ENCODE results near the gene GAB2. TPM values are rescaled to one million over a fixed set of nuclear protein-coding genes. Genes with fewer than 3 reads are reported as not detected.
"Not testable (repeated sequence)": the region's sequence is repeated elsewhere in the genome, so short reads cannot be mapped to it uniquely, and the experiment has no call there.

GAB2 gene
- total RNA-seq, 1 donor from 2014 or later, result 33.2 TPM

DNA sequence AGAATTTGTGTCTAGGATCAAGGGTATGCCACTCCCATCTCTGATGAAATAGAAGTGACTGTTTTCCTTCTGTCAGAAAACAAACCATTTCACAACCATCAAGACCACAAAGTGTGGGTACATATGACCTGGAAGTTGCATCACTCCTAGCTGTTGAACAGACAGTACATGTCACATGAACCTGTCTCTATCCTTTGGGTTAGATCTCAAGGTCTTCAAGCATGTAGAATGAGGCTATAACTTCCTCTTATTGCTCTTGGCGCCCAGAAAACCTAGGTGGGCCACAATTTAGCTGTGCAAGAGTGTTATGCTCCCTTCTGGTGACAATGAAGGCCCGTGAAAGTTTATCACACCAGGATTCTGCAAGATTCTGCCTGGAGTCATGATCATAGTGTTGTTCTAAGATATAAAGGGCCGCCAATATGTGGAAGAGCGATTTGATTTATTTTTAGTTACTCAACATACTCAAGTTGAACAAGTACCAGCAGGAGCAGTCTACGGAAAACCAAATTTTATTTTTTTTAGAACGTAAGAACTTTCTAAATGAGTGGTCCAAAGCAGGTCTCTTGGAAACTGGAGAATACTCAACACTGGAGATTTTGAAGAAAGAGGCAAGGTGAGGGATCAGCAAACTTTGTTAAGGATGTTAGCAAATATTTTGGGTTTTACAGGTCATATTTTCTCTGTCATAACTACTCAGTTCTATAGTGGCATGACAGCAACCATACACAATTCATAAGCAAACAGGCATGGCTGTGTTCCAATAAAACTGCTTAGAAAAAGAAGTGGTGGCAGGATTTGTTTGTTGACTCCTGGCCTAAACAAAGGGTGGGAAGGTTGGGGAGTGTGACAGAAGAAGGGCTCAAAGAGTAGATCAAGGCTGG is 127.1 kb downstream of the GAB2 start:
- DNase-seq (ENCODE audit: extremely low read depth, low read depth, low spot score), result no peak

DNA sequence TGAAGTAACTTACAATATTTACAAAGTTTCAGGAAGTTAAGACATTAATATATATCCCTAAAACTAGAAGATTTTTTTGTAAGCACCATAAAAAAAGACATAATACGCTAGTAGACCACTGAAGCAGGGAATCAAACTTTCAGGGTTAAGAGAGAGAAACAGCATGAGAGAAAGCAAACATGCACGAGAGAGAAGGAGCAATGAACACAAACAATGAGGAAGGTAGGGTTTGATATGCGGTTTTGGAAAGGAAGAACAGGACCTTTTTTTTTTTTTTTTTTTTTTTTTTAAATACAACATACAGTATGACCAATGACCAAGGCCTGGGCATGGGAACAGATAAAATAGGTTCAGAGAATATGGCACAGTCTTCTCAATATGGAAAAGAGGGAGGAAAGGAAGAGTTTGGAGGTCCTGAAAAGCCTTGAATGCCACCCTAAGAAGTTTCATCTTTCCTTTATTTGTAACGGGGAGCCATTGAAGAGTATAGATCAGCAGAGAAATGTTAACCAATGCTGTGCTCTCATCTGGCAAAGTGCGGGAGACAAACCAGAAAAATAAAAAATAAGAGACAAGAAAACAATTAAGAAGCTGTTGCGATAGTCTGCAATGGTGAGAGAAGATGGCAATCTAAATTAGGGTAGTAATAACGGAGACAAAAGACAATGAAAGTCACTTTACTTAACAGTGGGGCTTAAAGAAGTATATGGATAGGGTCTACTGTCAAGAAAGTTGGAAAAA is 127.9 kb downstream of the GAB2 start:
- DNase-seq (ENCODE audit: extremely low read depth, low read depth, low spot score), result no peak

DNA sequence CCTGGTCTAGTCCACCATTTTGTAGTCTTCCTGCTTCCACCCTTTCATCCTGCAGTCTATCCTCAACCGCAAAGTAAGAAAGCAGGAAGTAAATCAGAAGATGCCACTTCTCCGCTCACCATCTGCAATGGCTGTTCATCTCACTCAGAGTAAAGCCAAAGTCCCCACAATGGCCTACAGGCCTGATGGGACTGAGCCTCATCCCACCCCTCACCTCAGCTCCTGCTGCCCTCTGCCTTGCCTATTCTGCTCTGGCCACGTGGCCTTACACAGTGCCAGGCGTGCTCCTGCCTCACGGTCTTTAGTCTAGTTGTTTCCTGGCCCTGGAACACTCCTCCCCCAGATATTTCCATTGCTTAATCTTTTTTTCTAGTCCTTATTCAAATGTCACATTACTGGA is 133.4 kb downstream of the GAB2 start:
- no peak for DNase-seq (ENCODE audit: extremely low read depth, low read depth, low spot score)

DNA sequence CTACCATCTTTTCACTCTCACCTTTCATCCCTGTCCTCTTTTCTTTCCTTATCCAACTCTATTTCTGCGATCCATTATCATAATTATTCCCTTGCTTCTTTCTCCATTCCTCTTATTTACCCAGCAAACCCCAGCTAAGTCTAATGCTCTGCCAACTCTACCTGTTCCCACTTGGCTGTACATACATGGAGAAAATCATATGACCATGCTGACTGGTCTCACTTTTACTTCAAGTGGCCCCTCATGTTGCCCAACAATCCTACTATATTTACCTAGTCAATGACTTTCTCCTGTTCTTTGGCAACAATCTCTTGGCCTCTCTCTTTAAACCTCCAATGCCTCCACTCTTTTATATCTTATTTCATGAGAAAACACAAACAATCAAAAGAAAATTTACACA is 134.8 kb downstream of the GAB2 start:
- DNase-seq (ENCODE audit: extremely low read depth, low read depth, low spot score), result no peak

DNA sequence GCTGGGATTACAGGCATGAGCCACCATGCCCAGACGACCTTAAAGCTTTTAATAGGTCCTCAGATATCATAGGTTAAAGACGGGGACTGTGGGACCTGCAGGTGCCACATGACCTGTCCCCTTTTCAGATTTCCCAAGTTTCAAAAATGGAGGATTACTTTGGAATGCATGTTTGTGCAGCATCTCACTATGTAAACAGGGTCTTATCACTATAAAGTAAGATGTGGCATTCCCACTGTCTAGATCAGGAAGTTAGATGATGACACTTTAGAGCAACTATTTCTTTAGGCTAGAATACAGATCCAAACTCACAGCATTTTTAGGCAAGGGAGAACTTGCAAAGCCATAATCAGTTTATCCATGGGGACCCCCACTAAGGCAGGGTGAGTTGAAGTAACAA is 136.1 kb downstream of the GAB2 start:
- DNase-seq (ENCODE audit: extremely low read depth, low read depth, low spot score), result no peak

DNA sequence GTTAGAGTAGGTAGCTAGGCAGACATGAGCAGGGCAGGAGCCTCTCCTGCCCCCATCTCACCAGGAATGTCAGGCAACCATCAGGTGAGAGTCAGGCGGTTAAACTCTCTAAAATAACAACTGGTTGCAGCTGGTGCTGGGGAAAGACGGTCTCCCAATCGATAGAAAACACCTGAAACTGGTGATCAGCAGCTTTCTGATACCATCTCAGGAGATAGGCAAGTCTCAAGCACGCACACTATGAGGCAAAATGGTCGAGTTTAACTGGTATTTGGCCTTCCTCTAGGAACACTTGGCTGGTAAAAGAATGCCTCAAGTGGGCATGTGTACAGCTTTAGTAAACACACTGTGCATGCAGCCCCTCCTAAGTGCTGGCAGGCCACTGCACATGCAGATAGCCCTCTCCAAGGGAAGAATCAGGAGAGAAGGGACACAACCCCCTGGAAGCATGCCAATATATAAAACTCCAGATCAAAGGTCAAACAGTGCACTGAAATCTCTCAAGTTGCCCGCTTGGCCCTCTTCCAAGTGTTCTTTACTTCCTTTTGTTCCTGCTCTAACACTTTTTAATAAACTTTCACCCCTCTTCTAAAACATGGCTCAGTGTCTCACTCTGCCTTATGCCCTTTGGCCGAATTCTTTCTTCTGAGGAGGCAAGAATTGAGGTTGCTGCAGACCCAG is 140.2 kb downstream of the GAB2 start:
- DNase-seq (ENCODE audit: extremely low read depth, low read depth, low spot score), result no peak

DNA sequence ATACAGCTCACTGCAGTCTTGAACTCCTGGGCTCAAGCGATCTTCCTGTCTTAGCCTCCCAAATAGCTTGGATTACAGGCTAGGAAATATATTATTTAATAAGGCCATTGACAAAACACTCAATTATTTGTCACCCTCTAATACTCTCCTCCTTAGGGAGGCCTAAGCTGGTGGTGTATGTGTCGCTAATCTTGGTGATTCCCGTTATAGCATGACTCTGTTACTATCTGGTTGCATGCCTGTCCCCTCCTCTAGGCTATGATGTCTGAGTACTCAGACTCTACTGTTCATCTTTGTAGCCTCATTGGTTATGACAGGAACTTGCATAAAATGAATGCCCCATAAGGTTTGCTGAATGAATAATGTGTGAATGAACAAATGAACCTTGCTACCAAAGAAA is 141.3 kb downstream of the GAB2 start:
- DNase-seq (ENCODE audit: extremely low read depth, low read depth, low spot score), result no peak

DNA sequence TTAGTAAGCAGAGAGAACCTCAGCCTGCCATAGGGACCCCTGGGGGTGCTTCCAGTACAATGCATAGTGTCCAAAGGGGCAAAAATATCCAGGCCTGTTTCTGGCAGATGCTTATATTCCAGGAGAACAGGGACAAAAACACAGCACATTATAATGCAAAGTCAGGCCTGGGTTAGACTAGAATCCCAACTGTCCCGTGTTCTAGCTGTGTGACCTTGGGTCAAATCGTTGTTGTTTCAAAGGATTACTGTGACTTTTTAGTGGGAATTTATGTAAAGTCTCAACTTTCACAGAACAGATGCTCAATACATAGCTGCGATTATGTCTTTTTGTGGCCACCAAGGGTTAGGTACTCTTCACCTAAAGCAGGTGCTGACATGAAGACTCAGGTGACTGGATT is 142.9 kb downstream of the GAB2 start:
- DNase-seq (ENCODE audit: extremely low read depth, low read depth, low spot score), result no peak

DNA sequence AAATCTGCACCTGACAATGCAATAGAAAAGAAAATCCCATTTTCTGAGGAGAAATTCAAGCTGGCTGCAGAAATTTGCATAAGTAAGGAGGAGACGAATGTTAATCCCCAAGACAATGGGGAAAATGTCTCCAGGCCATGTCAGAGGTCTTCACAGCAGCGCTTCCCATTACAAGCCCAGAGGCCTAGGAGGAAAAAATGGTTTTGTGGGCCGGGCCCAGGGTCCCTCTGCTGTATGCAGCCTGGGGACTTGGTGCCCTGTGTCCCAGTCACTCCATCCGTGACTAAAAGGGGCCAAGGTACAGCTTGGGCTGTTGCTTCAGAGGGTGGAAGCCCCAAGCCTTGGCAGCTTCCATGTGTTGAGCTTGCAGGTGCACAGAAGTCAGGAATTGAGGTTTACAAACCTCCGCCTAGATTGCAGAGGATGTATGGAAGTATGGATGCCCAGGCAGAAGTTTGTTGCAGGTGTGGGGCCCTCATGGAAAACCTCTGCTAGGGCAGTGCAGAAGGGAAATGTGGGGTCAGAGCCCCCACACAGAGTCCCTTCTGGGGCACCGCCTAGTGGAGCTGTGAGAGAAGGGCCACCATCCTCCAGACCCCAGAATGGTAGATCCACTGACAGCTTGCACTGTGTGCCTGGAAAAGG is 144.9 kb downstream of the GAB2 start:
- DNase-seq (ENCODE audit: extremely low read depth, low read depth, low spot score), result not testable (repeated sequence)

DNA sequence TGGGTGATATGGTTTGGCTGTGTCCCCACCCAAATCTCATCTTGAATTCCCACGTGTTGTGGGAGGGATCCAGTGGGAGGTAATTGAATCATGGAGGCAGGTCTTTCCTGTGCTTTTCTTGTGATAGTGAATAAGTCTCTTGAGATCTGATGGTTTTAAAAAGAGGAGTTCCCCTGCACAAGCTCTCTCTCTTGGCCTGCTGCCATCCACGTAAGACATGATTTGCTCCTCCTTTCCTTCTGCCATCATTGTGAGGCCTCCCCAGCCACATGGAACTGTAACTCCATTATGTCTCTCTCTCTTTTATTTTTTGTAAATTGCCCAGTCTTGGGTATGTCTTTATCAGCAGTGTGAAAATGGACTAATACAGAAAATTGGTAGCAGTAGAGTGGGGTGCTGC is 145.8 kb downstream of the GAB2 start:
- not testable (repeated sequence) for DNase-seq (ENCODE audit: extremely low read depth, low read depth, low spot score)

DNA sequence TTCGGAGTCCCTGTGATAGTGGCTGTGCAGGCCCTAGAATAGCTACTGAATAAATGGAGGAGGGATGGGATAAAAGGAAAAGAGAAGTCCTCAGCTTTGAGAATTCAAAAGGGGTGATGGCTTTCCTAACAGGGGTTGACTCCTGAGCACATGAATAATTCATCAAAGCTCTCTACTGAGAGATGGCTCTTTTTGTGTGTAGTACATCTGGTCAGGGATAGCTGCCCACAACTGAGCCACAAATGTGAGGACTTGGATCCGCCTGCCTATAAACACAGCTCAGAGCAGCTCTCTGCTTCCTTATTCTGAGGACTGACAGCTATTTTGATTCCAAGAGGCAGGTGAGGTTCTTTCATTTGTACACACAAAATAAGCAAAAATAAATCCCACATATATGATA is 146.6 kb downstream of the GAB2 start:
- no peak for DNase-seq (ENCODE audit: extremely low read depth, low read depth, low spot score)

DNA sequence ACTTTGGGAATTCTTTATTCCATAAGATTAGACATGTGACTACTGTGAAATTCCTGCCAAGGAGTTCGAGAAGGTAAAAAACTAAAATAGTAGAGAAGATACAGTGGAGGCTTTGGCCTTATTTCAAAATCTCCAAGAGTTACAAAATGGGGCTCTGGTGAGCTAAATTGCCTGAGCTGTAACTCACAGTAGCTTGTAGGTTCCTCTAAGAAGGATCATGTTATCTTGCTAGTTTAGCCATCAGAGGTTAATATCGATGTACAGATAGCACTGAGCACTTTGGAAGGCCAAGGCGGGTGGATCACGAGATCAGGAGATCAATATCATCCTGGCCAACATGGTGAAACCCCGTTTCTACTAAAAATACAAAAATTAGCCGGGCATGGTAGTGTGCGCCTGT is 147.8 kb downstream of the GAB2 start:
- no peak for DNase-seq (ENCODE audit: extremely low read depth, low read depth, low spot score)

DNA sequence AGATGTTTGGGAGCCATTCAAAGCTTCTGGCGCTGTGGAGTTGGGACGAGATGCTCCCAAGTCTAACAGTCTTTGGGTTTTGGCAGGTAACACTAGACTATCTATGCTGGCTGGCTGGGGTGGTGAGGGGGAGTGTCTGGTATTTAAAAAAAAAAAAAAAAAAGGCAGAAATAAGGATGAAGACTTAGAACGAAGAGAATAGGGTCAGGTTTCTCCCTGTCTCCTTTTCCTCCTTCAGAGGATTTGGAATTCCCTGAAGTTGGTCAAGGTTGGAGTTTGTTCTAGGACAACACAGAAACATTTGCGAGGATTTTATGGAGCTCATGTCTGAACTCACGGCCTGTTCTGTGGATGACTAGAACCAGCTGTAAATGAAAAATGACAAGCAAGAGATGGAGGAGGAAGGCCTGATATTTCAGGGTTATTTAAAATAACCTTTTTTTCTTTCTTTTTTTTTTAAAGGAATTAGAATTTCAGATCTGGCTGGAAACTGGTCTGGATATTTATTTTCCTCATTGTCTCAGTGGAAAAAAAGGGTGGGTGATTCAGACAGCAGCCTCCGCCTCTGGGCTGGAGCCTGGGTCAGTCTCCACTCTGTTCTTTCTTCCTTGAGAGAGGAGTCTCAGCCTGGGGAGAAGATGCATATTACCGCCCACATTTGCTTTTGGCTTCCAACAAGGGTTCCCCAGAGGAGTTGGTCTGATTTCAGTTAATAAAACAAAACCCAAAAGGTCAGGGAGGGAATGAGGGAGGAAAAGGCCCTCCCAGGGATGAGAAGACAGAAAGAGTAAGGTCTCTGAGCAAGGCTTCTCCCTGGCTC is 148.8 kb downstream of the GAB2 start:
- no peak for DNase-seq (ENCODE audit: extremely low read depth, low read depth, low spot score)

DNA sequence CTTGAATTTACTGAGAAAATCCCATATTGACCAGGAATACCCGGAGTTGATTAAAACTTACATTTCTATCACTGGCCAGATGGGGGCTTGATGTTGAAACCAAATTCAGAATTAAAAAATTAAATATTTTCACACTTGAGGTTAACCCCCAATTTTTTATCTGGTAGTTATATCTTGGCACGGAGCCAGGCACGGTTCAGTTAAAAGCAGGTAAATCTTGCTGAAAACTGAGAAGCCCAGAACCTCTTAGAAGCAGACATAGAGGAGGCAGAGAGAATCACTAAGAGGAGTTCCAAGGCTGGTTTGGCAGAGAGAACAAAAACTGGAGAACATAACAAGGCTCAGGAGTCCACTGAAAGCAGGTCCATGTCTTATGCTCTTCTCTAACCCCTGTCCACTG is 151.2 kb downstream of the GAB2 start:
- DNase-seq (ENCODE audit: extremely low read depth, low read depth, low spot score), result no peak

DNA sequence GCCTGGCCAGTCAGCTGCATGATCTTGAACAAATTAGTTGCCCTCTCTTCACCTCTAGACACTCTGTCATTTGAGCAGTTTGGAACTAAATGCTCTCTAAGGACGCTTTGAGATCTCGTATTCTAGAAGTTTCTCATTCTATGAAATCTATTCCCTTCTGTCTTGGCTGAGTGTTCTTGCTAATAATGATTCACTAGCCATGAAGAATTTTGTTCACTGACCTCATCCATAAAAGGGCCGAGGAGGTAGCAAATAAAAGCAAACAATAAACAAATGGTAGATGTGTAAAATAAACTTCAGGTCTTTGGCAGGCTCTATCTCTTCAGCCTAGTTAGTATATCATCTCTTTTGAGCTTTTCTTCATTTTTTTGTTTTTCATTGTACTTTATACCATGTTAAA is 152.3 kb downstream of the GAB2 start:
- no peak for DNase-seq (ENCODE audit: extremely low read depth, low read depth, low spot score)

DNA sequence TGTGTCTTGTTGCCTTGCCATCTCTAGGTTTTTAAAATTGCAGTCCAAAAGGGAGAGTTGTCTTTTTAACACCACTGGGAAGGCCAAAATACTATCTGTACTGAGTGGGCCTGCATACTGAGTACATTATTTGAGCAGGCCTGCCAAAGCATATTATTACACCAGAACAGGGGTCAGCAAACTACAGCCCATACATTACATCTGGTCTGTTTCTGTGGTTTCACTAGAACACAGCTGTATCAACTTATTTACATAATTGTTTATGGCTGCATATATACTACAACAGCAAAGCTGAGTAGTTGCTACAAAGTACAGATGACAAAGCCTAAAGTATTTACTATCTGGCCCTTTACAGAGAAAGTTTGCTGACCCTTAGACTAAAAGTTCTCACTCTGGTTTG is 154.9 kb downstream of the GAB2 start:
- DNase-seq (ENCODE audit: extremely low read depth, low read depth, low spot score), result no peak

DNA sequence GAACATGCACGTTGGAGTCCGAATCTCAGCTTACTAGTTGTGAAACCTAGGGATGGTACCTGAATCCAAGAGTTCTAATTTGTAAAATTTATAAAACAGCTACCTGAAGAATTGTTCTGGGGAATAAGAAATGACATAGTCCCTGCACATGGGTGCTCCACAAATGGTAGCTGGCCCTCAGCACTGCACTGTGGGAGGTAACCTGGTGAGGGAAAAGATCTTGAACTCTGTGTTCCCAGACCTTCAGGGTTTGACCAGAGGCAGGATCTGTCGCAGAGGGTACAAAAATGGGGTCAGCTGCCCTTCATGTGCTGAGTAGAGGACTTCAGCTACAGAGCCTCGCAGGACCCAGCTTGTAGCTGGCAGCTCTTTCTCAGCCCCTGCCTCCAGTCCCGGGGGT is 155.4 kb downstream of the GAB2 start:
- no peak for DNase-seq (ENCODE audit: extremely low read depth, low read depth, low spot score)

DNA sequence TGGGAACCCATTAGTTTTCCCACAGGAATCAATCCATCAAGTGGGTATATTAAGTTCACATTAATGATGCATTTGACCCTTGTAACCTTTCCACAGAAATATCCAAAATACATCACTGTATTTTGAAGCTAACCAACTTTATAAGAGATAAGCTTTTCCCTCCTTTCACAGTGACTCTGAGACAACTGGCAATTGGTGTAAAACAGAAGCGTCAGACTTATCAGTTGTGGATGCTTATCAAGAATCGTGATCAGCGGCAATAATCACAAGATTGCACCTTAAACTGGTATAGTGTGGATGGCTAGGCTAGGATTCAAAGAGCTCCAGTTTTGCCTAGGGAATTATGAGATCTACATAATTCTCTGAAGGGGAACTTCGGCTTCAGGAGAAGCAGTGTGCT is 155.8 kb downstream of the GAB2 start:
- DNase-seq (ENCODE audit: extremely low read depth, low read depth, low spot score), result no peak

DNA sequence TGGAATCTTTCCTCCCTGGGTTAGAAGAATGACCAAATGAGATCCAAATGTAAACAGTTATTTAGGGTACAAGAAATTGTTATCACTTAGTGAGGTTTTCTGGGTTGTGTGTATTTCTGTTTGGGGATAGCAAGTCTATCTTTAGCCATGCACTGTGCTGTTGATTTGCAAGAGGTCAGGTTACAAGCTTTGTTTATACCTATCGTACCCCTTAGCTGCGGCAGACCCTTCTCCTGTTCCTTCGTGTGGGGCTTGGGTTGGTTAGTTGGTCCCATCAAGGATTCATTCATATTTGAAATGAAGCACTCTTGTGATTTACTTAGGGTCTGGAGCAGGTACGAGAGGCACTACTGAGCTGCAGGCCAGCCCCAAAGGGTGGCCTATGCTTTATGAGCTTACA is 156.3 kb downstream of the GAB2 start:
- no peak for DNase-seq (ENCODE audit: extremely low read depth, low read depth, low spot score)

DNA sequence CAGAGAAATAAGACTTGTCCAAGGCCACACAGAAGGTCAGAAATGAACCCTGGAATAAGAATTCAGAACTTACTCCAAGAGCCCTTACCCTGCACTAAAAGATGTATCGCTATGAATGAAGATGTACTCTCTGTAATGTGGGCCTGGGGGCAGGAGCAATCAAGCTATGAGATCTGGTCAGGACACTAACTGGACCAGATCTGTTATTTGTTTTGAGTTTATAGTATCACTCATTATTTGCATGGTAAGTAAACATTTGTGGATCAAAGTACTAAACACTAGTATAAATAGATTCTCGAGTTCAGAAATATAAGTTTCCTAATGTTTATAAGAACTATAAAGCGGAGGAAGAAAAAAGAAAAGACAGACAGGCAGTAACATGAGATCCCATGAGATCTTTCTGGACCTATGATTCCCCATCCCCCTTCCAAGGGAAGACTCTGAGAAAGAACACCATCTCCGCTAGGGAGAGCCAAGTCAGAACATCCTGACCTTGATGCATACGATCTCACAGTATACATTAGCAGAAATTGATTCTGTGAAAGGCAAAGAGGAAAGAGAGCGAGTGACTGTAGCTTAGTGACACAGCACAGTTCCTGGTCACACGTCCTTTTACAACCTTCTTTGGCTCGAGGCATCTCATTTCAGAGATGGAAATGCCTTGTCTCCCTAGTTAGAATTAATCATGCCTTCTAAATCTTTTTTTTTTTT is 157.7 kb downstream of the GAB2 start:
- no peak for DNase-seq (ENCODE audit: extremely low read depth, low read depth, low spot score)

Measured in glomerular endothelial cell (primary cell).